Stomach (tissue), 4 donors: ENCODE data around the gene CIAO2A.

Experiments
- POLR2A ChIP-seq, 4 donors: fragments of 450-650 bp; IDR thresholded peaks; one replicate each; pipeline ENCODE4 v1.6.1; 2016; ENCODE audit warnings: antibody characterized with exemption in 4 of 4, control low read depth in 2 of 4, mild to moderate bottlenecking in 1 of 4, moderate library complexity in 1 of 4
- POLR2AphosphoS5 ChIP-seq, 3 donors: sonication (generic); formaldehyde crosslinking; IDR thresholded peaks; one replicate each; pipeline ENCODE4 v1.6.1; 2016; ENCODE audit warnings: antibody characterized with exemption in 3 of 3

DNA sequence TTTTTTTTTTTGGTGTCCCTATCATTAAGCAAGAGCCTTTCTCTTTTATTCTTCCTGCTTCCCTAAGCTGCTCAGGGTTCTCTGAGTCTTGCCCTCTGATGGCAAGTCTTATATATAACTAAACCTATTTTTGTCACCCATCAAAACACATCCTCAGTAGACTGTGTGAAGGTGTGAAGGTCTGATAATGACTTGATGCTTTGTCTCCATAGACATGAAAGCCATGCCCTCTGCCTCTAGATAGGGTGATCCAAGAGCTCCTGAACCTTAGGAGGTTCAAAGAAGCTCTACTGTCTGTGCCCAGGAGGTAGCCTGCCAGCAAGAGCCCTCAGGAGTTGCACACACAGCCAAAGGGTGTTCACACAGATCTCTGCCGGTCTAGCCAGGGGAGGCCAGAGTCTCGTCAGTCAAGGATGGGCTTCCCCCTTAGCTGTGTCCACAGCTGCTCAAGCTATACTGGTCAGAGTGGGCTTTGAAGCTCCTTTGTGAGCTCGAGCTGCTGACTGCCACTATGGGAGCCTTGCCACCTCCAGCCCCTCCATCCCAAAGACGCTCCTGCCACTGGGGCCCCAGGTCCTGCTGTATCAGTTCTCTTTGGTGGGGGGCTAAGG lies 44.8 kb upstream of the CIAO2A start:
- no peak for TF ChIP-seq POLR2AphosphoS5 (IDR thresholded peaks at IDR 0.05)
- no peak for TF ChIP-seq POLR2A (IDR thresholded peaks at IDR 0.05)
